IPS-NIHi11 (cell line): ENCODE results near the gene POLD3.
"Not testable (repeated sequence)": the region's sequence is repeated elsewhere in the genome, so short reads cannot be mapped to it uniquely, and the experiment has no call there.

Experiments
- DNase-seq: peaks from one replicate; pipeline ENCODE4 v3.0.0; 2012; ENCODE audit warnings: mixed read lengths, low spot score

The POLD3 gene

GRCh38 chr11:74581954-74582547, 10.3 kb upstream of the POLD3 start:
- DNase-seq: no peak

DNA sequence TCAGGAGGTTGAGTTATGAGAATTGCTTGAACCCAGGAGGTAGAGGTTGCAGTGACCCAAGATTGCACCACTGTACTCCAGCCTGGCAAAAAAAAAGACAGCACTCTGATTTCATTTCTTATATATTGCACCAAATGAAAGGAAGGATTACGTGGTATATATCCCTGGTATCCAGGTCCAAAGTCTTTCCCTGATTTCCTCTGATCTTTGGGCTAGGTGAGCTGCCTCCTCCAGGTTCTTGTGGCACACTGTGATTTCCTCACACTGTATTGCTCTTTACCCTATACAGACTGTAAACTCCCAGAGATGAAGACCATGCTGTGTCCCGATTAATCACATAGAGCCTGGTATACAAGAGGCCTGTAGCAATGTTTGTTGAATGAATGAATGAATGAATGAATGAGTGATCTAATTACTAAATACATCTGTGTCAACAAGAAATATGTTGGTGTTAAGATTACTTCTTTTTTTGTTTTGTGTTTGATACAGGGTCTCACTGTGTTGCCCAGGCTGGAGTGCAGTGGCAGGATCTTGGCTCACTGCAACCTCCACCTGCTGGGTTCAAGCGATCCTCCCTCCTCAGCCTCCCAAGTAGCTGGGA, 9.3 kb upstream of the POLD3 start:
- no peak for DNase-seq

DNA sequence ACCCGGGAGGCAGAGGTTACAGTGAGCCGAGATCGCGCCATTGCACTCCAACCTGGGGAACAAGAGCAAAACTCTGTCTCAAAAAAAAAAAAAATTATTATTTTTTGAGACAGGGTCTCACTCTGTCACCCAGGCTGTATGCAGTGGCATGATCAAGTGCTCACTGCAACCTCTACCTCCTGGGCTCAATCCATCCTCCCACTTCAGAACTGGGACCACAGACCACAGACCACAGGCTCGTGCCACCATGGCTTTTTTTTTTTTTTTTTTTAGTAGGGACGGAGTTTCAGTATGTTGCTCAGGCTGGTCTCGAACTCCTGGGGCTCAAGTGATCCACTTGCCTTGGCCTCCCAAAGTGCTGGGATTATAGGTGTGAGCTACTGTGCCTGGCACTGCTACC, 1.9 kb upstream of the POLD3 start:
- not testable (repeated sequence) for DNase-seq

- DNase-seq: no peak
Measured at GRCh38 chr11:74592063-74592440, 330 bp upstream of the POLD3 start.

DNA sequence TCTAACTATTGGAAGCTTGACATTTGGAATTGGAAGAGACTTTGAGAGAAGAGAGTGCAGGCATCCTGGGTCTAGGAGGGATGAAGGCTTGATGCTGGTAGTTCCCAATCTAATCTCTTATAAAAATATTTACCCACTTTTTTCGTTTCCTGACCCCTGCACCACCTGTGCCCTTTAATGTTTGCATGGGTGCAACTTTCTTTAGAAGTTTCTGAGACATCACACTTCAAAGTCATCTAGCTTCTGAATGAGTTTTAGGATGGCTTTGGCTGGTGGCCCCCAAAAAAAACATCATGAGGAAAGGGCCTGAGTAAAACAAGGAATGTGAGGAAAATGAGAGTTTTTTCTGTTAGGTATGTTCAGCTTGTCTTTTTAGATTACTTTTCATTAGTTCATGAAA, 1.1 kb downstream of the POLD3 start:
- DNase-seq: no peak

- no peak for DNase-seq
Measured at GRCh38 chr11:74602637-74603556, 10.5 kb downstream of the POLD3 start.

DNA sequence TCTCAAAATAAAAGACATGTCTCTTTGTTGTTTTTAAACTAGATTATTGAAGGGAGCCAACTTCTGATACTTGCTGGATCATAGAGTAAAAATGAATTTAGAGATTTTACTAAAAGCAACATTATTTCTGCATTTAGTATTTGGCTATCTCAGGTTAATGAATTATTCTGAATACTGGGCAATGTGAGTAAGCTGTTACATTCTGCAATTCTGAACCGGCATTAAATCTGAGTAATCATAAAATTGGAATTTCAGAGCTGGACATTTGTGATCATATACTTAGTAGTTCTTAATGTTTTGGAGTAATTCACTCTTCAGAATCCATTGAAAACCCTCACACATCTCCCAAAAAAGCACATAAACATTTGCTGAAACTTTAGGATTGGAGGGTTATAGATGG, 11.5 kb downstream of the POLD3 start:
- DNase-seq: no peak

DNA sequence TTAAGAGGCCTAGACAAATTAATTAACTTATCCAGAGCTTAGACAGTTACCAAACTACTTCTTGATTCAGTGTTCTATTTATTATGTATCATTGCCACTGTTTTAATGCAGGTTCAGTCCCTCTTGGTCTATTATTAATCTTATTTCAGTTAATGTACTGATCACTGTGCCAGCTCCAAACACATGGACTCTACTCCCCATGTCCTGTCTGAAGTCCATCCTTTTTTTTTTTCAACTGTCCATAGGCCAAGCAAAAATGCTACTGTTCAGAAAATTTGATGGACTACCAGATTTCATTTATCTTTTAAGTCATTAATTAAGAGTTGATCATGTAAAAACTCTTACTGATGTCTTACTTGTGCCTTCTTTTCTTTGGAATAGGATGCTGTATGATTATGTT, 11.9 kb downstream of the POLD3 start:
- no peak for DNase-seq

GRCh38 chr11:74605403-74605802, 13.0 kb downstream of the POLD3 start:
- DNase-seq: no peak

GRCh38 chr11:74608431-74608830, 16.0 kb downstream of the POLD3 start:
- DNase-seq: no peak

GRCh38 chr11:74611369-74611861, 19.0 kb downstream of the POLD3 start:
- DNase-seq: peak; percentile 17

GRCh38 chr11:74612877-74613276, 20.5 kb downstream of the POLD3 start:
- DNase-seq: no peak

GRCh38 chr11:74615311-74615710, 22.9 kb downstream of the POLD3 start:
- no peak for DNase-seq

DNA sequence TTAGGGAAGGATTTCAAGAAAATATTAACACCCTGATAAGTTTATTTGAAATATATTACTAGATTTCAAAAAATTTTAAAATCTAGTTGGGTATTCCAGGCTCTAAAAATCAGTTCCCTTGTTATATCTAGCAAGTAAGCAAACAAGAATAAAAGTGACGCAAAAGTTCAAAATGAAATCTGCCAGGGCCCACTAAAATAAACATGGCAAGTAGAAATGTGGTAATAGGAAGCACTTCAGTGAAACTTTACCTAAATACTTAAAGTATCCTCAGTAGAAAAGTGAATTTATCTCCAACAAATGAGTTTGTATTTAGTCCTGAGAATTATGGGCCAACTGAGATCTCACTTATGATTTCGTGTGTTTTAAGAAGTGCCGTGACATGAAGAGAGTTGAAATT, 23.6 kb downstream of the POLD3 start:
- DNase-seq: no peak

- DNase-seq: no peak
Measured at GRCh38 chr11:74620531-74620930, 28.1 kb downstream of the POLD3 start.

DNA sequence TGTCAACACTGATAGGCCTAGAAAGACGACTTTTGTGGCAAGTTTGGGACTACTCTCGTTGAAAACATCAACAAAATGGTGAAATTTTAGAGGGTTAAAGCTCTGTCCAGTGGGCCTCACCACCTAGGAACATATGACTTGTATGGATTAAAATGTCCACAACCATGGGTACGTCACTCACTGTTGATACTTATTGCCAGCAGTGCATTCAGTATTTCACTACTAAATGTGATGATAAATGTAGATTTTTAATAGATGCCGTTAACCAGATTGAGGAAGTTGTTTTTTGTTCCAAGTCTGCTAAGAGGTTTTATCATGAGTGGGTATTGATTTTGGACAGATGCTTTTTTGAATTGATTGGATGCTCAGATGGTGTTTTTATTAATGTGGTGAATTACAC, 33.7 kb downstream of the POLD3 start:
- DNase-seq: no peak

GRCh38 chr11:74626604-74627003, 34.2 kb downstream of the POLD3 start:
- no peak for DNase-seq

- no peak for DNase-seq
Measured at GRCh38 chr11:74627381-74627780, 35.0 kb downstream of the POLD3 start.

- no peak for DNase-seq
Measured at GRCh38 chr11:74630043-74630442, 37.7 kb downstream of the POLD3 start.

DNA sequence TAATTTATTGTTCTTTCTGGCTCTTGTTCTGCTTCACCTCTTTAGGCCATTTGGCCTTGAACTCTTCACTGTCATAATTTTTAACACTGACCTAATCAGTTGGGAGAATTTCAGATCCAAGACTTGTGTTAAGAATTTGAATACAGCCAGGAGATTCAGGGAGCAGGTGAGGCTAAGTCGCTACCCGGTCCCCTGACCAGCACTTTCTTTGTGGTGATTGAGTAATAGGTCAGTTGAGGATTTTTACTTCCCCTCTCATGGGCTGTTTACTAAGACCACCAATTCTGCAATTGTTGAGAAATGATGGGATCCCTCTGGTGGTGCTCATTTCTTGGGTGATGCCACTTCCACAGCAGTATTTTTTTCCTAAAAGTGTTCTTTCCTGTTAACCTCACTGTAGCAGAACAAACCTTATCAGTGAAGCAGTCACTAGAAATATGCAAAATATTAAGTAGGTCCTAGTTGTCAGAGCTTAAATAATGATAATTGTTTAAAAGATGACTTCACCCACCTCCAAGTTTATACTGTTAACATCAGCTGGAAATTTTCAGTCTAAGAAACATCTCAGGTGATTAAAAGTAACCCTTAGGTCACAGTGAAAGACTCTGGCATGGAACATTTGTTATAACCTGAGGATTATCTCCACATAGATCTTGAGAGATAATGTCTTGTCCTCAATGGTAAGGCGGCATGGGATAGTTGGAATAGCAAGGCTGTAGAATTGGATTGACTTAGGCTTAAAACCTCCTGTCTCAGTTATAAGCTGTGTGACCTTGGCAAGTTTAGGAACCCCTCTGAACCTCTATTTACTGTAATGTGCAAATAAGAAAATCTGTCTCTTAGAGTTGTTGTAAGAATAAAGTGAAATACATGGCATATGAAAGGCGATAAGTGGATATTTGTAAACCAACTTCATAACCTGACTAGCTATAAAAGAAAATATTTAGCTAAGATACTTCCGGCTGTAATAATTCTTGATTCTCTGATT, 41.3 kb downstream of the POLD3 start:
- DNase-seq: no peak

DNA sequence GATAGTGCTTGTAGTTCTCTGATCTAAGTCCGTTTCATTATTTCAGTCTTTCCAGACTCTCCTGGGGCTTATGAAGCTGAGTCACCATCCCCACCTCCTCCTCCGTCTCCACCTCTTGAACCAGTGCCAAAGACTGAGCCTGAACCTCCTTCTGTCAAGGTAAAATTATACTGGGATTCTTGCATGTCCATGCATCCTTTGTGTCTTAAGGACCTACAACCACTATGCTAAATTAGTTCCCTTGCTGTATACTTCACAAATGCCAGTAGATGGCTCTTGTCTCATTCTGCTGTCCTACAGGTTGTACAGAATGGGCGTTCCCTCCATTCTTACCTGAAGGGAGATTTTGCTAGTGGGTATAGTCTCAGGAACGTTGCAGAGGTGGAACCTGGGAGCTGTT, 42.2 kb downstream of the POLD3 start:
- peak; percentile 48 for DNase-seq

- no peak for DNase-seq
Measured at GRCh38 chr11:74636630-74637184, 44.3 kb downstream of the POLD3 start.
